Sigmoid colon (tissue), 7 donors: ENCODE measurements around the gene TRIL. TPM values are rescaled to one million over a fixed set of nuclear protein-coding genes. Genes with fewer than 3 reads are reported as not detected.
A peak's percentile ranks its signal among the peaks of the same experiment; 100 is the strongest.

Source experiments
- DNase-seq: peaks from one replicate; pipeline ENCODE4 v3.0.0-alpha.2; 2019
- H3K27ac ChIP-seq, 4 donors: fragments of 200-600 bp; sonication (generic); one replicate each; pipeline ENCODE4 v1.5.1; 2016 to 2019; ENCODE audit warnings: mild to moderate bottlenecking in 1 of 4
- H3K27me3 ChIP-seq, 3 donors: fragments of 200-600 bp; sonication (generic); one replicate each; pipeline ENCODE4 v1.5.1; 2019; ENCODE audit warnings: mild to moderate bottlenecking in 1 of 3
- H3K36me3 ChIP-seq, 4 donors: fragments of 200-600 bp; sonication (generic); one replicate each; pipeline ENCODE4 v1.5.1; 2016 to 2019
- H3K4me1 ChIP-seq, 4 donors: fragments of 200-600 bp; sonication (generic); one replicate each; pipeline ENCODE4 v1.5.1; 2017 to 2019
- H3K4me3 ChIP-seq, 4 donors: fragments of 200-600 bp; sonication (generic); one replicate each; pipeline ENCODE4 v1.5.1; 2017 to 2019; ENCODE audit warnings: mild to moderate bottlenecking in 2 of 4, moderate library complexity in 1 of 4
- H3K9me3 ChIP-seq, 4 donors: fragments of 200-600 bp in 3 of 4; sonication (generic) in 3 of 4; one replicate each; pipeline versions ENCODE4 v1.5.1 to v1.6.1; 2013 to 2019
- EP300 ChIP-seq, 4 donors: sonication (generic); formaldehyde crosslinking; IDR thresholded peaks; one replicate each; pipeline ENCODE4 v1.6.1; 2017; ENCODE audit warnings: antibody characterized with exemption in 4 of 4
- POLR2A ChIP-seq, 2 donors: fragments of 450-650 bp; IDR thresholded peaks; one replicate each; pipeline ENCODE4 v1.6.1; 2016; ENCODE audit warnings: antibody characterized with exemption in 2 of 2, mild to moderate bottlenecking in 2 of 2, moderate library complexity in 2 of 2
- POLR2AphosphoS5 ChIP-seq, 4 donors: sonication (generic); formaldehyde crosslinking; IDR thresholded peaks; one replicate each; pipeline ENCODE4 v1.6.1; 2017; ENCODE audit warnings: antibody characterized with exemption in 4 of 4
- WGBS, 2 donors: extraction: QIAGEN DNeasy Blood & Tissue Kit; methylation state at CpG; one replicate each; pipeline ENCODE4 v1.1.7; 2013; 5-methylcytosine and 5-hydroxymethylcytosine counted together
- intact Hi-C: fragments of 100-400 bp; cut with DNase I; formaldehyde crosslinking; loops from one replicate; pipeline ENCODE4 v1.15.1; 2023
- polyA plus RNA-seq, 3 donors: library from polyadenylated mRNA; stranded (reverse); fragments of 200-250 nt; gene quantifications; one replicate each; pipeline ENCODE4 v1.2.3, GENCODE V29; 2013
- total RNA-seq, 4 donors: library from RNA; depleted of rRNA; stranded (reverse); fragments of >200 nt; gene quantifications; one replicate each; pipeline ENCODE4 v1.1.0, GENCODE V29; 2016
- TF ChIP-seq, protein P1 (sequence below), 4 experiments: fragments of 450-650 bp in 3 of 4; fragments of 200-600 bp in 1 of 4; IDR thresholded peaks; one replicate each; pipeline ENCODE4 v1.5.1; 2016 to 2019; ENCODE audit warnings: antibody characterized with exemption in 4 of 4, mild to moderate bottlenecking in 3 of 4, moderate library complexity in 2 of 4
- donor health status: healthy with polysubstance abuse.
- donor health status: Bipolar disorder and iron deficiency.
- donor health status: healthy.

The TRIL gene
- total and polyA plus RNA-seq, 7 donors = 0.66 to 7.5 (median 2.0) TPM; not detected in 2

DNA sequence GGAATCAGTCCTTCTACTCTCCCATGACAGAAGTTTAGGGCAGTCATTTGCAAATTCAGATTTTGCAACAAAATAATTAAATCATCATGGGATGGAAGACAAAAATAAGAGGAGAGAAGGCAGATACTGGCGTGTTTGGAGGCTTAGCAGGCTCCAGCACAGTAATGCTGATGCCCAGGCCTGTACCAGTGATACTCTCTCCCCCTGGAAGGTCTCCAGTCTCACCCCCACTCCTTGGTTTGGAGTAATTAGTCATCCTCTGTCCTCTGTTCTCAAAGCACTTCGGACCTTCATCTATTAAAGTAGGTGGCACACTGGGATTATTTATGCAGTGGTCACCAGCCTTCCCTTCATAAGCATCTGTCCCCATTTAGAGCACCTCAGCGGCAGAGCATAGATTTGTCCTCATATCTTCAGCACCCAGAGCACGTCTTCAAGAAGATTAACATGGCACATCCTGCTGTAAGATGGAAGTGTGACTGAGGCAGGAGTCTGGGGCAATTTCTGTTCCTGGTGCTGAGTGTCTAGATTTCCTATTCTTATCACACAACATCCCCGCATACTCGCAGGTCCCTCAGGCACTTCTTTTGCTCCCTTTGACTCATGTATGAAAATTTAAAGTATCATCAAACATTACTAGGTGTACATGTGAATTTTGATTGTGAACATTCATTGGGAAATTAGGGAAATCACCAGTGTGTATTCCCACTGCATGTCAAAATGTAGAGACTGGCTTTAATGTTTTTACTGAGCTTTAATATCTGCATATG lies 31.3 kb upstream of the TRIL start:
- no peak for DNase-seq
- peaks cover 0 to 9% (median 7%) of the 10 kb centered on the region in 4 donors for H3K4me1 ChIP-seq
- no peaks in the 10 kb centered on the region for H3K9me3 ChIP-seq
- H3K4me3 ChIP-seq = no peak overlapping the region
- intact Hi-C loops = no loop called here
- H3K27me3 ChIP-seq = no peaks in the 10 kb centered on the region
- H3K27ac ChIP-seq = peak overlapping the region in 3 of 4 donors; percentile 5 to 48 (median 7)
- no peaks in the 10 kb centered on the region for H3K36me3 ChIP-seq
- WGBS, 2 donors = 89 to 92% methylated on average over 6 of the region's 6 CpGs
- TF ChIP-seq POLR2AphosphoS5 (IDR thresholded peaks at IDR 0.05) = no peak
- TF ChIP-seq, protein P1, sequence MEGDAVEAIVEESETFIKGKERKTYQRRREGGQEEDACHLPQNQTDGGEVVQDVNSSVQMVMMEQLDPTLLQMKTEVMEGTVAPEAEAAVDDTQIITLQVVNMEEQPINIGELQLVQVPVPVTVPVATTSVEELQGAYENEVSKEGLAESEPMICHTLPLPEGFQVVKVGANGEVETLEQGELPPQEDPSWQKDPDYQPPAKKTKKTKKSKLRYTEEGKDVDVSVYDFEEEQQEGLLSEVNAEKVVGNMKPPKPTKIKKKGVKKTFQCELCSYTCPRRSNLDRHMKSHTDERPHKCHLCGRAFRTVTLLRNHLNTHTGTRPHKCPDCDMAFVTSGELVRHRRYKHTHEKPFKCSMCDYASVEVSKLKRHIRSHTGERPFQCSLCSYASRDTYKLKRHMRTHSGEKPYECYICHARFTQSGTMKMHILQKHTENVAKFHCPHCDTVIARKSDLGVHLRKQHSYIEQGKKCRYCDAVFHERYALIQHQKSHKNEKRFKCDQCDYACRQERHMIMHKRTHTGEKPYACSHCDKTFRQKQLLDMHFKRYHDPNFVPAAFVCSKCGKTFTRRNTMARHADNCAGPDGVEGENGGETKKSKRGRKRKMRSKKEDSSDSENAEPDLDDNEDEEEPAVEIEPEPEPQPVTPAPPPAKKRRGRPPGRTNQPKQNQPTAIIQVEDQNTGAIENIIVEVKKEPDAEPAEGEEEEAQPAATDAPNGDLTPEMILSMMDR (IDR thresholded peaks at IDR 0.05) = no peak
- no peak for TF ChIP-seq EP300 (IDR thresholded peaks at IDR 0.05)
- no peak for TF ChIP-seq POLR2A (IDR thresholded peaks at IDR 0.05)

DNA sequence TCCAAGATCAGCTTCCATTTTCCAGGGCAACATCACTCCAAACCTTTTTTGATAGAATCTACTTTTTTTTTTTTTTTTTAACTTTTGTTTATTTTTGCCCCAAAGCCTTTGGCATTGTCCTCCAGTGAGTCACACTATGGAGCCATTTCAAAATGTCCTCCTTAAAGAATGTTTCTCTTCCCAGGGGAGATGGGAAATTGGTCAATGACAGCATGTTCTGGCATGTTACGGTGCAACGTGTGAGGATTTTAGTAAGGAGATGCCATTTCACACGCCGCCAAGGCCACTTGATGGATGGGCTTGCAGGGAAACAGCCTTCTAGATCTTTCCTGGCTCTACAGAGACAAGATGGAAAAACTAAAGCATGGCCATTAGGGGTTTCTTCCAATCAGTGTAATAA lies 30.7 kb upstream of the TRIL start:
- Histone ChIP-seq H3K27me3 (no peaks in the 10 kb centered on the region), H3K27ac (peak overlapping the region in 3 of 4 donors; percentile 5 to 71 (median 50)), H3K36me3 (no peaks in the 10 kb centered on the region), H3K9me3 (no peaks in the 10 kb centered on the region), H3K4me1 (peaks cover 0 to 13% (median 9%) of the 10 kb centered on the region in 4 donors), H3K4me3 (no peak overlapping the region)
- TF ChIP-seq EP300 (IDR thresholded peaks at IDR 0.05) (peak in 1 of 4 donors; percentile 28), POLR2AphosphoS5 (IDR thresholded peaks at IDR 0.05) (peak; percentile 17 to 60 (median 58))
- TF ChIP-seq, protein P1 (IDR thresholded peaks at IDR 0.05) = no peak
- WGBS, 2 donors = 77 to 86% methylated on average over 4 of the region's 4 CpGs
- intact Hi-C loops = no loop called here
- DNase-seq = peak; percentile 82

DNA sequence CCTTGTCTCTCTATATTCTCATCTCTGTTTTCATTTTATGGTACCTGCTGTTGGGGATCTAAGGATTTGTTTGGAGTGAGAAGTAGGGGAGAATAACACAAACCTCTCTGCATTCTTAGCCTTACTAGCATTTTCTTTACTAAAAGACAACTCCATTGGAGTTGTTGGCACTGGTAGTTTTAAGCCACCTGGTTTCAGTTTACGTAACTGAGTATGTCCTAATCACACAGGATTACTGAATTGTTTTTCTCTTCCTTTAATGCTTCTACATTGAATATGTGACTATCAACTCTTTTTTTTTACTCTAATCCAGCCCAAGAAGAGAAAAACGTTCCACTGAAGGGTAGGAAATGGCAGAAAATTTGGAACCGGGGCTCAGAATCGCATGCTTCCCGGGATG lies 30.0 kb upstream of the TRIL start:
- Histone ChIP-seq H3K9me3 (no peaks in the 10 kb centered on the region), H3K4me3 (no peak overlapping the region), H3K36me3 (no peaks in the 10 kb centered on the region), H3K27me3 (no peaks in the 10 kb centered on the region), H3K27ac (peak overlapping the region in 3 of 4 donors; percentile 32 to 71 (median 50)), H3K4me1 (peaks cover 0 to 13% (median 9%) of the 10 kb centered on the region in 4 donors)
- intact Hi-C loops = no loop called here
- DNase-seq = no peak
- WGBS, 2 donors = 84 to 85% methylated on average over 5 of the region's 5 CpGs
- TF ChIP-seq EP300 (IDR thresholded peaks at IDR 0.05) (no peak), POLR2AphosphoS5 (IDR thresholded peaks at IDR 0.05) (no peak), POLR2A (IDR thresholded peaks at IDR 0.05) (no peak)
- TF ChIP-seq, protein P1 (IDR thresholded peaks at IDR 0.05) = no peak

DNA sequence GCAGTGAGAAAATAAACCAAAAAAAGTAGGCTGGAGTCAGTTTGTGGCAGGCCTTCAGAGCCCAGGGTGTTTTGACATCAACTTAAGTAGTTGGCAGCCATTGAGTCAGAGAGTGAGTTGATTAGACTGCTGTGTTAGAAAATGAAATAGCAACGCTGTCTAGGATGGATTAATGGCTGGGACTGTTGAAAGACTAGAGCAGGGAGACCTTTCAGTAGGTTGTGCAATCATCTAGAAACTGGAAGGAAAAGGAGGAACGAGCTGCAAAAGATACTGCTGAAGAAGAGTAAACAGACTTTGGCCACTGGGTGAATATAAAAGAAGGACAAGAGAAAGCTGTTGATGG lies 28.6 kb upstream of the TRIL start:
- intact Hi-C loops = no loop called here
- no peaks in the 10 kb centered on the region for H3K36me3 ChIP-seq
- no peak for DNase-seq
- 17 to 22% methylated on average over 2 of the region's 2 CpGs for WGBS, 2 donors
- H3K9me3 ChIP-seq = no peaks in the 10 kb centered on the region
- no peak overlapping the region for H3K4me3 ChIP-seq
- H3K27me3 ChIP-seq = no peaks in the 10 kb centered on the region
- peaks cover 0 to 13% (median 9%) of the 10 kb centered on the region in 4 donors for H3K4me1 ChIP-seq
- TF ChIP-seq POLR2A (IDR thresholded peaks at IDR 0.05) (no peak), POLR2AphosphoS5 (IDR thresholded peaks at IDR 0.05) (peak; percentile 48 to 73 (median 58))
- H3K27ac ChIP-seq = peak overlapping the region; percentile 41 to 65 (median 47)

DNA sequence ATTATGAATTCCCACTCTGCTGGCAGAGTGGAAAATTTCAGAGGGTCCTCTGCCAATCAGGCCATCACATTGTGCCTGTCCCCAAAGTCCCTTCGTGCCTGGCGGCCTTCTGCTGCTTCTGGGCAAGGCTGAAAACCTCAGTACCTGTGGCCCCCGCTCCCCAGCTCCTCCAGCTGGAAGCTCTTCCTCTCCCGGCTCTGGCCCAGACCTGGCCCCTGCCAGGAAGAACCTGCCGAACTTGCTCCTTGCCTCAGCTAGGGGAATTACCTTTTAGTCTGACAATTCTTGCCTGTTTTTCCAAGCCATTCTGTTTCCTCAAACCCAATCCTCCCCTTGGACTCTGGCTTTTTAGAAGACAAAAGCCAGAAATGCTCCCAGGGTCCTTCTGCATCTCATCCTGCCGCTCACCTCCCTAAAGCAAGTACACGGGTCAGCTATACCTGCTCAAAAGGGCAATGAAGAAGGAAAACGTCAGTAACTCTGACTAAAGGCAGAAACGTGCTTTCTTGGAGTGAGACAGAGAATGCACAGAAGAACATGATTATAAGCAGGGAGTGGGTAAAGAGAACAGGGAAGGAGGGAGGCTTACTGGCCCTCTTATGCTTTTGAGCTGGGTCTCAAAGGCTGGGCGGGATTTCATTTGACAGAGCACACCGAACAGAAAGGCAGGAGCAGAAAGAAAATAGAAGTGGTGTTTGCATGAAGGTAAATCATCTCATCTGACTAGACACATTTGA lies 28.1 kb upstream of the TRIL start:
- intact Hi-C loops = no loop called here
- Histone ChIP-seq H3K27ac (peak overlapping the region; percentile 31 to 61 (median 36)), H3K4me1 (peaks cover 0 to 13% (median 9%) of the 10 kb centered on the region in 4 donors), H3K27me3 (no peaks in the 10 kb centered on the region), H3K4me3 (no peak overlapping the region), H3K36me3 (no peaks in the 10 kb centered on the region), H3K9me3 (no peaks in the 10 kb centered on the region)
- 79 to 84% methylated on average over 11 of the region's 11 CpGs for WGBS, 2 donors
- TF ChIP-seq POLR2AphosphoS5 (IDR thresholded peaks at IDR 0.05) (no peak), POLR2A (IDR thresholded peaks at IDR 0.05) (no peak), EP300 (IDR thresholded peaks at IDR 0.05) (no peak)
- TF ChIP-seq, protein P1 (IDR thresholded peaks at IDR 0.05) = no peak
- DNase-seq = no peak
